ENCODE results near the gene MTA2. TPM values are rescaled to one million over a fixed set of nuclear protein-coding genes. Genes with fewer than 3 reads are reported as not detected.
"Not testable (repeated sequence)": the region's sequence is repeated elsewhere in the genome, so short reads cannot be mapped to it uniquely, and the experiment has no call there.

The MTA2 gene
- total RNA-seq, 1 donor from 2014 or later, result 91.6 TPM

DNA sequence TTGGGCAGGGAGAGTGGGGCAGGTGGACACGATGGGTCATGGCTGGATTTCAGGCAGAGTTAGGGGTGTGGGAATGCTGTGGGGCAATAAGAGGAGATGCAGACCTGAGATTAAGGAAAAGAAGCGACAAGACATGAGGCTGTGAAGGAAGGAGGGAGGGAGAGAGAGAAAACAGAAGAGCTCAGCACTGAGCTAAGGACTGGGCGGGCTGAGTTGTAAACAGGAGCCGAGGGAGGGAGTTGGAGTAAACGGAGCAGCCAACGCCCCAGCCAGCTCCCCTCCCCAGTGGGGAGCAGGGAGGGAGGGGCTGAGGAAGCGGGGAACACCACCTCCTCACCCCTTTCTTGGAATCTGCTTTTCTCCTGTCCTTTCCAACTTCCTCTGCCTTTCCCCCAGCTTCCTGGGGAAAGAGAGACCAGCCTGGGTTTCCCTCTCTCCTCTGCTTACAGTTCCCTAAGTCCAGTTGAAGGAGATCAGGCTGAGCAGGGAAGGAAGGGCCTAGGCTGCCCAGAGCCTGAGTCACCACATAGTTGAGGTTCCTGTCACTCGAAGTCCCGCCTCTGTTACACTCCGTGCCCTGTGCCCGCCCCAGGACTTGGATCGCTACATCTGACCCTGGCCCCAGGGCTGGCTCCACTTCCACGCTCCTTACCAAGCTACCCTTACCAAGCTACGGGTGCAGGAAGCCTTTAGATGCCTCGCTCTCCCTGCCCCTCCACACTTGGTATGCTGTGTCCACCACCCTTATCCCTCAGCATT lies 48.4 kb downstream of the MTA2 start:
- TF ChIP-seq, protein P1, sequence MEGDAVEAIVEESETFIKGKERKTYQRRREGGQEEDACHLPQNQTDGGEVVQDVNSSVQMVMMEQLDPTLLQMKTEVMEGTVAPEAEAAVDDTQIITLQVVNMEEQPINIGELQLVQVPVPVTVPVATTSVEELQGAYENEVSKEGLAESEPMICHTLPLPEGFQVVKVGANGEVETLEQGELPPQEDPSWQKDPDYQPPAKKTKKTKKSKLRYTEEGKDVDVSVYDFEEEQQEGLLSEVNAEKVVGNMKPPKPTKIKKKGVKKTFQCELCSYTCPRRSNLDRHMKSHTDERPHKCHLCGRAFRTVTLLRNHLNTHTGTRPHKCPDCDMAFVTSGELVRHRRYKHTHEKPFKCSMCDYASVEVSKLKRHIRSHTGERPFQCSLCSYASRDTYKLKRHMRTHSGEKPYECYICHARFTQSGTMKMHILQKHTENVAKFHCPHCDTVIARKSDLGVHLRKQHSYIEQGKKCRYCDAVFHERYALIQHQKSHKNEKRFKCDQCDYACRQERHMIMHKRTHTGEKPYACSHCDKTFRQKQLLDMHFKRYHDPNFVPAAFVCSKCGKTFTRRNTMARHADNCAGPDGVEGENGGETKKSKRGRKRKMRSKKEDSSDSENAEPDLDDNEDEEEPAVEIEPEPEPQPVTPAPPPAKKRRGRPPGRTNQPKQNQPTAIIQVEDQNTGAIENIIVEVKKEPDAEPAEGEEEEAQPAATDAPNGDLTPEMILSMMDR (IDR thresholded peaks at IDR 0.05), result no peak
- Mint-ChIP-seq H3K9me3 (ENCODE audit: unreplicated experiment) (no peaks in the 10 kb centered on the region), H3K4me3 (ENCODE audit: unreplicated experiment) (peak overlapping the region; percentile 59), H3K4me1 (ENCODE audit: unreplicated experiment) (peaks cover 66% of the 10 kb centered on the region), H3K36me3 (ENCODE audit: unreplicated experiment) (peaks cover 4% of the 10 kb centered on the region), H3K27me3 (ENCODE audit: unreplicated experiment) (no peaks in the 10 kb centered on the region), H3K27ac (ENCODE audit: unreplicated experiment) (peak overlapping the region; percentile 98)
- no peak for DNase-seq (ENCODE audit: extremely low spot score, unreplicated experiment)

DNA sequence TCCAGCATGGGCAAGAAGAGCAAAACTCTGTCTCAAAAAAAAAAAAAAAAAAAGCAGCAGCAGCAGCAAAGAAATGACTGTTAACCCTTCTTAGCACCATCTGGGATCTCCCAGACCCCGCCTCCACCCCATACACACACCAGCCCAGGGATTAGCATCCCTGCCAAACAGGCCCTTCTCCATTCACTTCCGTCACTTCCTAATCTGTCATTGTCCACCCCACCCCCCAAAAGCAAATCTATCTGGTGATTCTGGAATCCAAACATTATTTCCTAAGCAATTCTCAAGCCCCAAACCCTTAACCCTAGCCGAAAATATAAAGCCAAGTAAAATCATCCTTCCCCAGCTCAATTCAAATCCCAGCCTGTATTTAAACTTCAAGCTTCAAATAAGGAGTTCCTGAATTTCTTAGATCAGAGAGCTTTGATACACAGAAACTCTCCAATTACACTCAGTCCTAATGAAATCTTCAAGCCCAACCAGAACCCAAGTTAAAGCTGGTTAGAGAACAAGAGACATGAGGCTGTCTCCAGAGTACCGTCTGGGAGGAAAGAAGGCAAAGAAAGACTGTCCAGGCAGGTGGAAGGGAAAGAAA lies 49.1 kb downstream of the MTA2 start:
- Mint-ChIP-seq H3K4me1 (ENCODE audit: unreplicated experiment) (peaks cover 72% of the 10 kb centered on the region), H3K27ac (ENCODE audit: unreplicated experiment) (peak overlapping the region; percentile 98), H3K9me3 (ENCODE audit: unreplicated experiment) (no peaks in the 10 kb centered on the region), H3K4me3 (ENCODE audit: unreplicated experiment) (peak overlapping the region; percentile 59), H3K36me3 (ENCODE audit: unreplicated experiment) (peaks cover 4% of the 10 kb centered on the region), H3K27me3 (ENCODE audit: unreplicated experiment) (no peaks in the 10 kb centered on the region)
- TF ChIP-seq, protein P1 (IDR thresholded peaks at IDR 0.05), result no peak
- DNase-seq (ENCODE audit: extremely low spot score, unreplicated experiment), result no peak

DNA sequence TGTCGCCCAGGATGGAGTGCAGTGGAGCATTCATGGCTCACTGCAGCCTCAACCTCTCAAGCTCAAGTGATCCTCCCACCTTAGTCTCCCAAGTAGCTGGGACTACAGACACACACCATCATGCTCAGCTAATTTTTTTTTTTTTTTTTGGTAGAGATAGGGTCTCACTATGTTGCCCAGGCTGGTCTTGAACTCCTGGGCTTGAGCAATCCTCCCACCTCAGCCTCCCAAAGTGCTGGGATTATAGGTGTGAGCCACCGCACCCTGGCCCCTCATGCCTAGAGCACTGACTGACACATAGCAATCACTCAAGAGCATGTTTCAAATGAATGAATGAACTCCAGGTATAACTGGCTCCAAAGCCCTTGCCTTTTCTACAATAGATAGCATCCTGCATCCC lies 51.2 kb downstream of the MTA2 start:
- not testable (repeated sequence) for H3K36me3 Mint-ChIP-seq (ENCODE audit: unreplicated experiment); H3K27me3 Mint-ChIP-seq (ENCODE audit: unreplicated experiment); H3K4me3 Mint-ChIP-seq (ENCODE audit: unreplicated experiment); H3K9me3 Mint-ChIP-seq (ENCODE audit: unreplicated experiment); DNase-seq (ENCODE audit: extremely low spot score, unreplicated experiment)
- Mint-ChIP-seq H3K4me1 (ENCODE audit: unreplicated experiment) (peaks cover 57% of the 10 kb centered on the region), H3K27ac (ENCODE audit: unreplicated experiment) (peak overlapping the region; percentile 98)

DNA sequence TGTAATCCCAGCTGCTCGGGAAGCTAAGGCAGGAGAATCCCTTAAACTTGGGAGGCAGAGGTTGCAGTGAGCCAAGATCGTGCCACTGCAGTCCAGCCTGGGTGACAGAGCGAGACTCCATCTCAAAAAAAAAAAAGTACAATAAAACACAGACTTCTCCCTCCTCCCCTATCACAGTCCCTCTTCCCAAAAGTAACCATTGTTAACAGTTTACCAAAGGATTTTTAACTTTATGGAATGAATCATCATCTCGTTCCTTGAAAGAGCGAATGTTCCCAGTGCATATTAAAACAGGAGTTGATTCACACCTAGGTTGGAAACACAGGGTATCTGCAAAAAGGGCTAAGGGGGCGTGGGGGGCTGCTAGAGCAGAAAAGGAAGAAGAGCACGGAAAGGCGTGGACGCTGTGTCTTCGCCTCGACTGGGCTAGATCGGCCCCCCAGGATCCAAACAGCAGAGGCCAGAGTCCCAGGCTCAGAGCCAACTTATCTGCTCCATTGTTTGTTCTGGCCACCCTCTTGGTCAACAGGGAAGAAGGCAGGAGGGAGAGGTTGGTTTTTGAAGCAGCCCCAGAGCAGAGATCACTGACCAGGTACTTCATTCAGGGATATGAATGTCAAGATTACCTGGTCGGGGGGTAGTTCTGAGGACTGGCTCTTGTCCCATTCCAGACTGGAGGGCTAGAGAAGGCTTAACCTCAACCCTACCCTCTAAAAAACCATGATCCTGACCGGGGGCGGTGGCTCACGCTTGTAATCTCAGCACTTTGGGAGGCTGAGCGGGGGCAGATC lies 52.9 kb downstream of the MTA2 start:
- TF ChIP-seq, protein P1 (IDR thresholded peaks at IDR 0.05), result no peak
- no peak overlapping the region for H3K4me3 Mint-ChIP-seq (ENCODE audit: unreplicated experiment)
- DNase-seq (ENCODE audit: extremely low spot score, unreplicated experiment), result no peak
- H3K4me1 Mint-ChIP-seq (ENCODE audit: unreplicated experiment), result peaks cover 54% of the 10 kb centered on the region
- H3K27me3 Mint-ChIP-seq (ENCODE audit: unreplicated experiment), result no peaks in the 10 kb centered on the region
- peak overlapping the region; percentile 1 for H3K27ac Mint-ChIP-seq (ENCODE audit: unreplicated experiment)
- H3K9me3 Mint-ChIP-seq (ENCODE audit: unreplicated experiment), result no peaks in the 10 kb centered on the region
- H3K36me3 Mint-ChIP-seq (ENCODE audit: unreplicated experiment), result no peaks in the 10 kb centered on the region

DNA sequence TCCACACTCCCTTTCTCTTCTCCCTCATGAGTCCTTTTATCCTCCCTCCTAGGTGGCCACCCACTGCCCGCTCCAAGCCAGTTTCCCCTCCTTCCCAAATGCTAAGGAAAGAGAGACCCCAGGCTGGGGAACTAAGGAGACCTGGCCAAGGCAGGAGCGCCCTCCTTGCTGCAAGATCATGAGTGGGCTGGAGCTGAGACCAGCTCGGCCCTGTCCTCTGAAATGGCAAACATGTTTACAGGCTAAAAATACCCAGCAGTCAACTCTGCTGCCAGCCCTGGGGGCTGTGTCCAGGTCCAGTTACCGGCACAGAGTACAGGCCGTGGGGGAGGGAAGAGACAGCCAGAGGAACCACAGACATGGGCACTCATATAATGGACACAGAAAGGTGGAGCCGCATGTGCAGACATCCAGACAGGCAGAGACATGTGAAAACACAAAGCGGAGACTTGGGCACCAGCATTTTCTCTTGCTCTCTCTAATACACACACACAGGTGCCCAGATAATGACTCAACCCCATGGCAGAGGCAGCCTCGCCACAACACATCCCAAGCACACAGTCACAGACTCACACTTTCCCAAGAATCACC lies 53.9 kb downstream of the MTA2 start:
- peak overlapping the region; percentile 84 for H3K4me3 Mint-ChIP-seq (ENCODE audit: unreplicated experiment)
- TF ChIP-seq, protein P1 (IDR thresholded peaks at IDR 0.05), result no peak
- no peaks in the 10 kb centered on the region for H3K27me3 Mint-ChIP-seq (ENCODE audit: unreplicated experiment)
- peaks cover 55% of the 10 kb centered on the region for H3K4me1 Mint-ChIP-seq (ENCODE audit: unreplicated experiment)
- H3K9me3 Mint-ChIP-seq (ENCODE audit: unreplicated experiment), result no peaks in the 10 kb centered on the region
- no peaks in the 10 kb centered on the region for H3K36me3 Mint-ChIP-seq (ENCODE audit: unreplicated experiment)
- peak overlapping the region; percentile 86 for H3K27ac Mint-ChIP-seq (ENCODE audit: unreplicated experiment)
- no peak for DNase-seq (ENCODE audit: extremely low spot score, unreplicated experiment)

Data from osteocyte (in vitro differentiated cells).